Dendritic cell treated with granulocyte-macrophage colony-stimulating factor and Interleukin-4, amounts not matched to agents 40 ng/mL and 50 ng/mL, for 4 days (primary cell): ENCODE measurements around the gene ENTREP3.

Source experiments
- H3K27ac Mint-ChIP-seq: one replicate; pipeline ENCODE4 v1.8.0; 2022; ENCODE audit warnings: mild to moderate bottlenecking, mixed read lengths
- H3K27me3 Mint-ChIP-seq: one replicate; pipeline ENCODE4 v1.8.0; 2022; ENCODE audit warnings: mild to moderate bottlenecking, mixed read lengths
- H3K36me3 Mint-ChIP-seq: one replicate; pipeline ENCODE4 v1.8.0; 2022; ENCODE audit warnings: low read depth, mixed read lengths
- H3K4me1 Mint-ChIP-seq: one replicate; pipeline ENCODE4 v1.8.0; 2022; ENCODE audit warnings: low read depth, mixed read lengths
- H3K4me3 Mint-ChIP-seq: one replicate; pipeline ENCODE4 v1.8.0; 2022; ENCODE audit warnings: mild to moderate bottlenecking, moderate library complexity, mixed read lengths
- H3K9me3 Mint-ChIP-seq: one replicate; pipeline ENCODE4 v1.8.0; 2022; ENCODE audit warnings: mixed read lengths
- intact Hi-C: fragments of 100-400 bp; cut with micrococcal nuclease; formaldehyde crosslinking; loops from one replicate; pipeline ENCODE4 v1.15.0; 2022

Gene ENTREP3

DNA sequence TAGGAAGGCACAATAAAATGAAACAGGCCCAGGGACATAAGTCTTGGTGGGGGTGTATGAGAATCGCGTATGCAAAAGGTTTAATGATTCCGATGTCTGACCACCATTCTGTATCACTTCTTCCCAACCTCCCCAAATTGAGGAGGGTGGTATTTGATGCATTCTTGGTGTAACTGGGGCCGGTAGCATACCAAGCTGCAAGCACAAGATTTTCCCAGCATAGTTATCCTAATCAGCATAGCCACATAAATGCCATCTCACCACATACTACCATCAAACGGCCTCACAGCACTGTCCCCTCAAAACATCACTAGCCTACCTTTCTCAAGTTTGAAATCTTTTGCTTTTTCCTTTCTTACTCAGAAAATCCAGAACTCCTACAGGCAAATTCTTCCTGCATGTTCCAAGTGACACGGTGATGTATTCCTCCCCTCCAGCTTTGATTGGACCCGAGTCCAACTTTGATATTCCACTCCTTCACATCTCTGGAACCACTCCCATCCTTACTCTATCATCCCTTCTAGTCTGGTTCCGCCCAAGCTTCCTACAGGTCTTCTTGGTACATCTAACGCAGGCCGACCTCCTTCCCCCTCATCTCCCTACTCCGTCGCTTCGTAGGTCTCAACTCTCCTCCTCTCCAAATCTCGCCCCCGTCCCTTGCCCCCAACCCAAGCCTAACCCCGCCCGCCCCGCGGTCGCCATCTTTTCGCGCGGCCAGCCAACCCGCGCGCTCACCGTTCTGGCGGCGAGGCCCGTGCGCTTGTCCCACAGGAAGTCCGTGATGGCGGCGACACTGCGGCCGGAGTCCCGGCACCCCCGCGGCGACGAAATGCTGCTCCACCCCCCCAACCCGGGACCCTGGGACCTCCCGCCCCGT, 17.4 kb upstream of the ENTREP3 start:
- Mint-ChIP-seq H3K4me1 (peaks cover 45% of the 10 kb centered on the region), H3K36me3 (peaks cover 57% of the 10 kb centered on the region), H3K9me3 (no peaks in the 10 kb centered on the region), H3K27me3 (no peaks in the 10 kb centered on the region), H3K4me3 (peak overlapping the region; percentile 94), H3K27ac (peak overlapping the region; percentile 88)
- intact Hi-C loops, result loop anchor here (1.0 to 10.0 kb wide), 3 partner anchors 10 to 582 kb away; partner anchors contain the start of genes GON4L, SCAMP3 and SYT11

DNA sequence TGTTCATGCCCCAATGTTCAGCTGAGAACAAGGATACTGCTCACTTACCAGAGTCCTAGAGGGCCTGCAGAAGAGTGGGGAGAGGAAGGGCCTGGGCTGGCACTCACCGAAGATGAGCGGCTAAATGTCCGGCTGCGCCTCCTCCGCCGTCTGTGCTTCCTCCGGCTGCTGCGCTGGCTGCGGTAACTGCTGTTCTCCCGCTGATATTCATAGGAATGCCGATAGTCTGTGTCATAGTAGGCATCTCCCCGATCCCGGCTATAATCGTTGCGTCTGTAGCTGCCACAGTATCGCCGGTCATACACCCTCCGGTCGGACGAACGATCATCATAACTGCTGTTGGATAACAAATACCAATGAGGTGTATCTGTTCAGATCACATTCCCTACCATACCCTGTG, 14.1 kb upstream of the ENTREP3 start:
- Mint-ChIP-seq H3K4me1 (peaks cover 35% of the 10 kb centered on the region), H3K27ac (no peak overlapping the region), H3K9me3 (no peaks in the 10 kb centered on the region), H3K27me3 (no peaks in the 10 kb centered on the region), H3K4me3 (no peak overlapping the region), H3K36me3 (peaks cover 91% of the 10 kb centered on the region)
- intact Hi-C loops, result no loop called here

DNA sequence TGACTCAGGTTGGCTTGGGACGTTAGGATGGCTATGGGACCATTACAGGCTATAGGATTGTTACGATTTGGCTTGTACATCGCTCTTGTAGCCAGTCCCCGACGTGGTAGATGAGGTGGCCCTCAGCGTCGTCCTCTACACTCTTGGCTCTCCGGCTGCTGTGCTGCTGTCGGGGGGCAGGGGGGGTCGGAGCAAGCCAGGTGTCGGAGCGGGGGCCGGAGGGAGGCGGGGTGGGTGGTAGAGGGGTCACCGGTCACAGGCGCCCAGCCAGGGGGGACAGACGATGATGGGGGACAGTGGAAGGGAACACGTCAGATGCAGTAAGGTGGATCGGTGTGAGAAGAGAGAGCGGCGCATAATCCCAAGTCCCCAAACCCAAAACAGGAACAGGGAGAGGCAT, 13.3 kb upstream of the ENTREP3 start:
- H3K4me1 Mint-ChIP-seq, result peaks cover 32% of the 10 kb centered on the region
- H3K36me3 Mint-ChIP-seq, result peaks cover 98% of the 10 kb centered on the region
- no peaks in the 10 kb centered on the region for H3K9me3 Mint-ChIP-seq
- H3K27me3 Mint-ChIP-seq, result no peaks in the 10 kb centered on the region
- H3K27ac Mint-ChIP-seq, result no peak overlapping the region
- intact Hi-C loops, result no loop called here
- H3K4me3 Mint-ChIP-seq, result no peak overlapping the region

DNA sequence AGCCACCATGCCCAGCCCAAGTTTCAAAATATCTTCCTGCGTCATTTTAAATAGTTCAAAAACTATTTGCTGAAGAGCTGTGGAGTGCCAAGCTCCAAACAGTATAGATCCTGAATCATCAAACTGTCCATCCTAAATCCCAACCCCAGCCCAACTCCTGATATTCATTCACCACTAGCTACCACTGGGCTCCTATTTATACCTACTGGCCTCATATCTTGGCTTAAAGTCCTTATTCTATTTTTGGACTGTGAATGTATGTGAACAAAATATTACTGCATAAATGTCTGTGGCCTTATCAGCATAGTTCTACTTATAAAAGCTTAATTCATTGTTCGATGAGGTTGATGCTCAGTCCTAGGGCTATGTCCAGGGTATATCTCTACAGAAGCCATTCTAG, 12.1 kb upstream of the ENTREP3 start:
- Mint-ChIP-seq H3K27me3 (no peaks in the 10 kb centered on the region), H3K9me3 (no peaks in the 10 kb centered on the region), H3K4me1 (peaks cover 33% of the 10 kb centered on the region), H3K27ac (no peak overlapping the region), H3K4me3 (no peak overlapping the region), H3K36me3 (peaks cover 98% of the 10 kb centered on the region)
- intact Hi-C loops, result no loop called here

DNA sequence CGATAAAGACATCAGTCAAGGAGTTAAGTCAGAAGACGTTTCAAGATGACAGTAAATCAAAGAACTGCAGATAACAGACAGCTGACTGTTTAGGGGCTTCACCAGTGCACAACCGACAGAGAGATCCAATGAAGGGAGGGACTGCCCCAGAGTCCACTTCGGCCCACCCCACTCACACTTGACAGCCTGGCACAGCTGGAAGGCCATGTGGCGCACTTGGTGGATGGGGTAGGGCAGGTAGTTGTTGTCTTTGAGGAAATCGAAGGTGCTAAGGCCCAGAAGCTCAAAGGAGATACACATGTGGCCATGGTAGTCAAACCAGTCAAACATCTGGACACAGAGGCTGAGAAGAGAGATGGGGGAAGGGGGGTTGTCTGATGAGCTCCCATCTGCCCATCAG, 11.3 kb upstream of the ENTREP3 start:
- no peak overlapping the region for H3K4me3 Mint-ChIP-seq
- no peak overlapping the region for H3K27ac Mint-ChIP-seq
- no peaks in the 10 kb centered on the region for H3K9me3 Mint-ChIP-seq
- peaks cover 99% of the 10 kb centered on the region for H3K36me3 Mint-ChIP-seq
- intact Hi-C loops, result no loop called here
- H3K27me3 Mint-ChIP-seq, result no peaks in the 10 kb centered on the region
- H3K4me1 Mint-ChIP-seq, result peaks cover 31% of the 10 kb centered on the region

GRCh38 chr1:155263067-155263466, 7.8 kb upstream of the ENTREP3 start:
- Mint-ChIP-seq H3K4me3 (no peak overlapping the region), H3K27me3 (no peaks in the 10 kb centered on the region), H3K36me3 (peaks cover 98% of the 10 kb centered on the region), H3K9me3 (no peaks in the 10 kb centered on the region), H3K4me1 (peaks cover 34% of the 10 kb centered on the region), H3K27ac (peak overlapping the region; percentile 93)
- intact Hi-C loops, result no loop called here

DNA sequence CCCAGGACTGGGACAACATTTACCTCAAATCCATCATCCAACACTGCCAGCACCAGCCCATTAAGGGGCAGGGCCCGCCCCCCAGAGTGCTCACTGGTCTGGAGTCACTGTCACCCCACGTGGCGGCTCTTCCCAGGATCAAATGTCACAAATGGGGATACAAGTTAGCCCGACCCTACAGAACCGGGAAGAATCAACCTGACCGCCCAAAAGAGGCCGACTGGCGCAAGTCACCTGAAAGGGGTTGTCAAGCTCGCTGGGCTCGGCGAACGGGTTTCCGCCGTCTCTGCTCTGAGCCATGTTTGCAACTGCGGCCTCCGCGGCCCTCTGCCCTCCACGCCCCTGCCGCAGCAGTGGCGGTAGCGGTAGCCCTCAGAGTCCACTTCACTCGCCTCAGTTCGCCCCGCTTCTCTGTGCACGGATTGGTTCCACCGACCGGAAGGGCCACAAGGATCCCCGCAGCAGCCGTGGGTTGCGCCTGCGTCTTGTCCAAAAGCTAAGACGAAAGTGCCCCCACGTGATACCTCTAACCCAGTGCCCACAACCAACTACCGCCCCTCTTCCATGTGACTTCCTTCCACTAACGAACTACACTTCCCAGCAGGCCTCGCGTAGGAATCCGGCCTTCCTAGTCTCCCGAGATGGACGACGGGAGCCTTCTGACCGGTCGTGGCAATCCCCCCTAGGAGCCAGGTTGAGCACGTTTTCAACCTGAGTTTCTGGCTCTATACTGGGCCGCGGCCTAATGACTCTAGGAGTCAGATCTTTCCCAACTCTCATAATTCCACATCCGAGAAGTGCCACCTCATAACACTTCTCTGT, 6.8 kb upstream of the ENTREP3 start, which contains the start of gene SCAMP3:
SCAMP3 (minus strand) TSS at position 509 of the 822 bp plus-strand sequence; CDS start at position 300, 209 bp downstream.
- no peaks in the 10 kb centered on the region for H3K27me3 Mint-ChIP-seq
- intact Hi-C loops, result loop anchor here (1.0 kb wide), 2 partner anchors 11 to 46 kb away; partner anchors contain the start of genes CLK2 and FDPS
- peaks cover 98% of the 10 kb centered on the region for H3K36me3 Mint-ChIP-seq
- peaks cover 39% of the 10 kb centered on the region for H3K4me1 Mint-ChIP-seq
- H3K27ac Mint-ChIP-seq, result peak within 1 kb of the TSS; percentile 93
- H3K4me3 Mint-ChIP-seq, result peak within 1 kb of the TSS; percentile 95
- H3K9me3 Mint-ChIP-seq, result no peaks in the 10 kb centered on the region

DNA sequence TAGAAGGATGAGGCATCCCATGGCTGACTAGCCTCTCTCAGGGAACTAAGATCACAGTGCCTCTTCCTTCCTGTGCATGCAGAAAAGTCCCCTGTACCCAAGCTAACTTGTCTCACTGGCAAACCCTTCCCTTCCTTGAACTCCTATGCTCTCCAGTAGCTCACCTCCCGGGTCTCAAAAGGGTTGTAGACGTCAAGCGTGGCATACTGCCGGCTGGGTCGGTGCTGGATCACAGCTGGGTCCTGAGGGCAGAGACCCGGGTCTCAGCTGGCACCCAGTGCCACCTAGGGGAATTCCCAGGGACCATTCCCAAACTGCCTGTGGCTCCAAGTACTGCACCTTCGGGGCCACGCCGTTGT, 6.2 kb upstream of the ENTREP3 start:
- peaks cover 98% of the 10 kb centered on the region for H3K36me3 Mint-ChIP-seq
- no peaks in the 10 kb centered on the region for H3K27me3 Mint-ChIP-seq
- intact Hi-C loops, result no loop called here
- peak overlapping the region; percentile 95 for H3K4me3 Mint-ChIP-seq
- H3K9me3 Mint-ChIP-seq, result no peaks in the 10 kb centered on the region
- peaks cover 45% of the 10 kb centered on the region for H3K4me1 Mint-ChIP-seq
- H3K27ac Mint-ChIP-seq, result peak overlapping the region; percentile 93

DNA sequence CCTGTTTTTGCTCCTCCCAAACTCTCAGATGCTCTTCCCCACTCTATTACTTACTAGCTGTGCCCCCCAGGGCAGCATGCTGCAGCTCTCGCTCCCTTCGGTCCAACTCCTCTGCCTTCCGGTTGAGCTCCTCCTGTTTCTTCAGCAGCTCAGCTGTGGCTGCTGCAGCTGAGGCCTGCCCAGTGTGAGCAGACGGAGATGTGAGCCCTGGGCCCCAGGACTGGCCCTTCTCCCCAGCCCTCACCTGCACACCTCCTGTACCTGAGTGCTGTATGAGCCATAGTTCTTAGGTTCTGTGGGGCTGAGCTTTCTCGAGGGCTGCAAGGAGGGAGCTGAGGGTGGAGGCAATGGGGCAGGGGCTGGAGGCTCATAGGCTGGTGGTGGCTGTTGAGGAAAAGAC, 5.0 kb upstream of the ENTREP3 start:
- Mint-ChIP-seq H3K27ac (peak overlapping the region; percentile 78), H3K9me3 (no peaks in the 10 kb centered on the region), H3K27me3 (no peaks in the 10 kb centered on the region), H3K4me1 (peaks cover 54% of the 10 kb centered on the region), H3K36me3 (peaks cover 98% of the 10 kb centered on the region), H3K4me3 (no peak overlapping the region)
- intact Hi-C loops, result no loop called here

DNA sequence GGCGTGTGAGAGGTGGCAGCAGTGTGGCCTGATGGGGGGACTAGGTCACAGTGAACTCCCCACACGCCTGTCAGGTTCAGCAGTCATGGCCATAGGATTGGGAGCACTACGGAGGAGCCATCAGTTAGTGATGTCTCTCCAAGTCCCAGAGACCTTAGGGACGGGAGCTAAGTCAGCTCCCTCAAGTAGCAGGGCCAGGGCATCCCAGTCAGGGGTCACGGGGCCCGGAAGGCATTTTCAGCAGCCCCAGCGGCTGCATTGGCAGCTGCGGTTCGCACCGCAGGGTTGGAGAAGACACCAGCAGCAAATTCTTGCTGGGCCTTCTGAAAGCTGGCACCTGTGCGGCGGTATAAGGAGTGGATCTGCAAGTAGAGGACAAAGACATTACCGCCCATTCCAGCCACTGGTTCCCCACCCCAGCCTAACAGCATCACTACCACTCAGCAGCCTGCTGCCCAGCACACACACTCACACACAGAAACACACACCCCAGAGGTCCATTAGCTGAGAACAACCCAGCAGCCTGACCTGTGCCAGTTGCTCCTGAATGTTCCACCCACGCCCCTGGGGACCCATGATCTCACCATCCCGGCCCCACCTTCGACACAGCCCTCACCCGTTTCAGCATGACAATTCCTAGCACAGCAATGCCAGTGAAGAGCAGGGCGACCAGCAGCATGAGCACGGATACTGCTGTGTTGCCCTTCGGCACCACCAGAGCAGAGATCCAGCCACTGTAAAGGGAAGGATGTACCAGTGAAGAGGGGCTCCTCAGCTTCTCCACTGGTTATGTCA, 972 bp upstream of the ENTREP3 start:
- Mint-ChIP-seq H3K27me3 (no peaks in the 10 kb centered on the region), H3K9me3 (no peaks in the 10 kb centered on the region), H3K4me1 (peaks cover 58% of the 10 kb centered on the region), H3K36me3 (peaks cover 62% of the 10 kb centered on the region), H3K4me3 (peak overlapping the region; percentile 76), H3K27ac (peak overlapping the region; percentile 90)
- intact Hi-C loops, result no loop called here

DNA sequence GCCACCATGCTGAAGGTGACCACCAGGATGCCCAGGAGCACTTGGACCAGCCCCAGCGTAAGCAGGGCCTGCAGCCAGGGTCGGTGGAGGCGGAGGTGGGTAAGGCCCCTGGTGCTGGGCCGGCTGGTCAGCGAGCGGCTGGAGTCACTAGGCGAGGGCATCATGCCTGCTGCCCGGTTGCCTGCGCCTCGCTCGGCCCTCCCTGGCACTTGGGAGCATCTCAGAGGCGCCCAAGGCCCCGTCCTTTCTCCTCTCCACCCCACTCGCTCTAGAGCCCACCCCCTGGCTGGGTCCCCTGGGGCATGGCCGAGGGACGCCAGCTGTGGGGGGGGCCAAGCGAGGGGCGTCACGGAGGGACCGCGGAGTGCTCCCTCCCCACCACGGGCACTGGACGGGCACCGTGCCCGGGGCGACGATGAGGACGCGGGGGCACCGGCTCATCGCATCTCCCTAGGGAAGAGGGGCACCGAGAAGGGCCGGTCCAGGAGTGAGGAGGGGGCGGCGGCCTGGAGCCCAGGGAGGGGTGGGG, 505 bp downstream of the ENTREP3 start:
- Mint-ChIP-seq H3K27ac (peak overlapping the region; percentile 90), H3K9me3 (no peaks in the 10 kb centered on the region)

DNA sequence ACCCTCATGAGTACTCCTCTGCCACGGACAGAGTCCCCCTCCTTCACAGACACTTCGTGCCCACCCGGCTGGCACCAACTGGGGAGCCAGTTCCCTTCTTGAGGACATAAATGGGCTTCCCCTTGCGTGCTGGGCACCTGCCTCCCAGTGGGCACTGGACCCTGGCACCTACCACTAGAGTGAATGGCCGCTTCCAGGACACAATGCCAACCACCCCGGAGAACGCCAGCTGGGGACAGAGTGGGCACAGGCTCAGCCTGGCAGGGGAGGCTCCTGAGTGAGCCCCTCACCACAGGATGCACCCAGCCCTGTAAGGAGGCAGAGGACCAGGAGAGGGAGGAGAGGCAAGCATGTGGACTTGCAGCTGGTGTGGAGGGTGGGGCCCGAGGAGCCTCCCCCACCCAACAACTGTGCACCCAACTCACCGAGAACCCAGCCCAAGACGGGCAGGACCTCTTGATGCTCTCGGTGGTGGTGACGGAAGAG, 1.0 kb downstream of the ENTREP3 start:
- intact Hi-C loops, result loop anchor here (5.0 kb wide), 2 partner anchors 248 to 338 kb away; no protein-coding TSS in a partner anchor
- Mint-ChIP-seq H3K4me3 (peak overlapping the region; percentile 76), H3K27ac (peak overlapping the region; percentile 90), H3K27me3 (no peaks in the 10 kb centered on the region), H3K4me1 (peaks cover 59% of the 10 kb centered on the region), H3K36me3 (peaks cover 42% of the 10 kb centered on the region), H3K9me3 (no peaks in the 10 kb centered on the region)

More for the DNA sequence above, 505 bp downstream of the ENTREP3 start:
- peaks cover 59% of the 10 kb centered on the region for H3K4me1 Mint-ChIP-seq
- peaks cover 47% of the 10 kb centered on the region for H3K36me3 Mint-ChIP-seq
- H3K4me3 Mint-ChIP-seq, result peak overlapping the region; percentile 76
- no peaks in the 10 kb centered on the region for H3K27me3 Mint-ChIP-seq
- intact Hi-C loops, result loop anchor here (5.0 kb wide), 2 partner anchors 248 to 338 kb away; no protein-coding TSS in a partner anchor

GRCh38 chr1:155253797-155254196, 1.5 kb downstream of the ENTREP3 start:
- peak overlapping the region; percentile 90 for H3K27ac Mint-ChIP-seq
- peaks cover 59% of the 10 kb centered on the region for H3K4me1 Mint-ChIP-seq
- peak overlapping the region; percentile 76 for H3K4me3 Mint-ChIP-seq

More at GRCh38 chr1:155253797-155254196, 1.5 kb downstream of the ENTREP3 start:
- intact Hi-C loops, result loop anchor here (5.0 kb wide), 2 partner anchors 249 to 339 kb away; no protein-coding TSS in a partner anchor
- Mint-ChIP-seq H3K36me3 (peaks cover 37% of the 10 kb centered on the region), H3K9me3 (no peaks in the 10 kb centered on the region), H3K27me3 (no peaks in the 10 kb centered on the region)
